ENCODE results near the gene MZT2B.
"Not testable (repeated sequence)": the region's sequence is repeated elsewhere in the genome, so short reads cannot be mapped to it uniquely, and the experiment has no call there.

MZT2B gene

DNA sequence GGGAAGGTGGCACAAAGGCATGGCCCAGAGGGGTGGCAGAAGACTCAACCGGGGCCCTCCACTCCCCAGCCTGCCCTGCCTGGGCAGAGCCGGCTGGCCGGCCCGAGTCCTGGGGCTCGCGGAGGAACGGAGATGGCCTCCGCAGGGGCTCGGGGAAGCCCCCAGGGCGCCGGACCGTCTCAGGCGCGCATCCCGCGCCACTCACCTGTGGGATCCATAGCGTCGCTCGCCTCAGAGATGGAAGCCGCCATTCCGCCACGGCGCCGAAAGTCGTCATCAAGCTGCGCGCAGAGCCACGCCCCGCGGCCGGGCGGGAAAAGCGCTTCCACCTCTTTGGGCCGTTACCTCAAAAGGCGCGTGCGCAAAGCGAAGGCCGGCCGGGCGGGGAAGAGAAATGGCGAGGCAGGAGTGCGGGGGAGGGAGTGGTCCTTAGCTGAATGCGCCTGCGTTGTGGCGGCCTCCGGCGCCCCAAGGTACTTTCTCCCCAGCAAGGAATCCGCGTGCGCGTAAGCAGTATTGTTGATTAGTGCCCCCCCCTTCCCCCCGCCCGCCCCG lies 660 bp upstream of the MZT2B start, which contains the start of gene SMPD4:
Gene SMPD4, minus strand, starts transcription at position 278 of the 555 bp plus-strand sequence. CDS start 5,010 bp downstream, outside the sequence.
- in situ Hi-C loops (cut with HindIII; ENCODE audit: low sequenced_read_pairs): no loop called here
- DNase-seq (ENCODE audit: low read depth): peak; percentile 90
- TF ChIP-seq, protein P1, sequence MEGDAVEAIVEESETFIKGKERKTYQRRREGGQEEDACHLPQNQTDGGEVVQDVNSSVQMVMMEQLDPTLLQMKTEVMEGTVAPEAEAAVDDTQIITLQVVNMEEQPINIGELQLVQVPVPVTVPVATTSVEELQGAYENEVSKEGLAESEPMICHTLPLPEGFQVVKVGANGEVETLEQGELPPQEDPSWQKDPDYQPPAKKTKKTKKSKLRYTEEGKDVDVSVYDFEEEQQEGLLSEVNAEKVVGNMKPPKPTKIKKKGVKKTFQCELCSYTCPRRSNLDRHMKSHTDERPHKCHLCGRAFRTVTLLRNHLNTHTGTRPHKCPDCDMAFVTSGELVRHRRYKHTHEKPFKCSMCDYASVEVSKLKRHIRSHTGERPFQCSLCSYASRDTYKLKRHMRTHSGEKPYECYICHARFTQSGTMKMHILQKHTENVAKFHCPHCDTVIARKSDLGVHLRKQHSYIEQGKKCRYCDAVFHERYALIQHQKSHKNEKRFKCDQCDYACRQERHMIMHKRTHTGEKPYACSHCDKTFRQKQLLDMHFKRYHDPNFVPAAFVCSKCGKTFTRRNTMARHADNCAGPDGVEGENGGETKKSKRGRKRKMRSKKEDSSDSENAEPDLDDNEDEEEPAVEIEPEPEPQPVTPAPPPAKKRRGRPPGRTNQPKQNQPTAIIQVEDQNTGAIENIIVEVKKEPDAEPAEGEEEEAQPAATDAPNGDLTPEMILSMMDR (IDR thresholded peaks at IDR 0.05; ENCODE audit: low read depth, low read length, missing control alignments): no peak
- peak within 1 kb of the TSS; percentile 92 for H3K4me3 ChIP-seq (ENCODE audit: low read depth, low read length)

DNA sequence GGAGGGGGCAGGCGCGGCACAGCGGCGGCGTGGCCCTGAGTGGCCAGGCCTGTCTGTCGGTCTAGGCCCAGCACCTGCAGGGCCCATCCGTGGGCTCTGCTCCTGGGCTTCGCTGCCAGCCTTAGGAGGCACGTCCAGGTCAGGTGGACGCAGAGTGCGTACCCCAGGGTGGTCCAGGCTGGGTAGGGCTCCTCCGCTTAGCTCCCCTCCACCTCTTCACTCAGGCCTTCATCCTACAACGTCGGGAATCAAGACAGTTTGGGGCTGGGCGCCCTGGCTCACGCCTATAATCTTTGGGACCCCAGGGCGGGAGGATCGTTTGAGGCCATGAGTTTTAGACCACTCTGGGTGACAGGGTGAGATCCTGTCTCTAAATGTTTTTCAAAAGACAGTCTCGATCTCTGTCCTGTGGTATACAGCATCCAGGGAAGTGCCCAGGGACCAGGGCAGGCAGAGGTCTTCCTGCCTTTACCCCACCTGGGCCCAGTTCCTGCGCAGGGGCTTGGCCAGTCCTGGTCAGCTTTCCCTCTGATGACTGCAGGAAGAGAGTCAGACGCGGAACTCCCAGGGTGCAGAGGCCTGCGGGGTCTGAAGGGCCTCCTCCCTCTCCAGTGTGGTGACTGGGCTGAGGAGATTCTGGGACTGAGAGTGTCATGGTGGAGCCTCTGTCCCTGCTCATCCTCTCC lies 907 bp downstream of the MZT2B start:
- H3K4me3 ChIP-seq (ENCODE audit: low read depth, low read length): peak overlapping the region; percentile 92
- DNase-seq (ENCODE audit: low read depth); in situ Hi-C loops (cut with HindIII; ENCODE audit: low sequenced_read_pairs): not testable (repeated sequence)

DNA sequence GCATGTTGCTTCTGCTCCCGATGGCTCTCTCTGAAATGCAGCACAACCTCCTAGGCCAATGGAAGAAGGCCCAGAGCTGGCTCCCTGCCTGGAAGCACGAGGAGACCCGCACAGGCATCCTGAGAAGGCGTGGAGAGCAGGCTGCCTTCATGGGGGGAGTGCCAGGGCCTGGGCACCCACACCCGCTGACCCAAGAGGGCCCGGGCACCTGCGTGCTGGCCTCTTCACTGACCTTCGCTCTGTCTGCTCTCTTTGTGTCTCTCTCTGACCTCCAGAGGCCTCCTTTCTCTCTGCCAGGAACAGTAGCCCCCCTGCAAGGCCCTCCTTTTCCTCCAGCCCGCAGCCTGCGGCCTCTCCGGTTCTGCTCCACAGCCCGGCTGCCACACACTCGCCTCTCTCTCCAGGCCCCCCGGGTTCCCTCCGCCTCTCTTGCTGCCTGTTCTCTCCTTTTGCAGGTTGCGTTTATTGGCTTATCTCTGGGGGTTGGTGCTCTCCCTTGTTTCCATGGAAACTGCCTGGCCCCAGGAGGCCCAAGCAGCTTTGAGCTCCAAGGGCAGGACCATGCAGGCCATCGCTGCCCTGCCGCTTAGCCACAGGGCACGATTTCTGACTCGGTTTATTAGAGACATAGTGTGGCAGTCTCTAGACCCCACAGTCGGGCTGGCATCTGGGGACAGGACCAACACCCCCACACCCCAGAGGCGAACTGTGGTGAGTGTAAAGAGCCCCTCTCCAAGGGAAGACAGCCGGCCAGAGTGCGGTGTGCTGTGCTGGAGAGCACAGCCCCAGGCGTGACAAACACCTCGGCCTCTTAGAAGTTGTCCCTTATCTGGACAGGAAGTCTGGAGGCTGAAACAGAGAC lies 1.7 kb downstream of the MZT2B start:
- peak overlapping the region; percentile 92 for H3K4me3 ChIP-seq (ENCODE audit: low read depth, low read length)
- TF ChIP-seq, protein P1 (IDR thresholded peaks at IDR 0.05; ENCODE audit: low read depth, low read length, missing control alignments): no peak
- in situ Hi-C loops (cut with HindIII; ENCODE audit: low sequenced_read_pairs): no loop called here
- peak; percentile 22 for DNase-seq (ENCODE audit: low read depth)

DNA sequence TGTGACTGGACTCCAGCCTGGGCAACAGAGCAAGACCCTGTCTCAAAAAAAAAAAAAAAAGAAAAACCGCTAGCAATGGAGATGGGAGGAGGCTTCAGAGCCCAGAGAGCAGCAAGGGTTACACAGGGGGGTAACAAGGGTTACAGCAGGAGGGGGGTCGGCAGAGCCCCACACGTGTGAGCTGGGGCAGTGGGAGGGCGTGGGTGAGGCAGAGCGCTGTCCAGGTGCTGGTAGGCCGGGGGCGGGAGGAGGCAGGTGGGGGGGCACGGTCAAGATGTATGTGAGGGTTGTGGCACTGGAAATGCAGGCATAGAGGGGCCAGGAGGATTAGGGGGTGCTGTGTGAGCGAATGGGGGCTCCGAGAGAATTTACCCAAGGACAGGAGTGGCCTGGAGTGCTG lies 3.4 kb downstream of the MZT2B start:
- TF ChIP-seq, protein P1 (IDR thresholded peaks at IDR 0.05; ENCODE audit: low read depth, low read length, missing control alignments): no peak
- no peak for DNase-seq (ENCODE audit: low read depth)
- in situ Hi-C loops (cut with HindIII; ENCODE audit: low sequenced_read_pairs): no loop called here
- H3K4me3 ChIP-seq (ENCODE audit: low read depth, low read length): no peak overlapping the region

DNA sequence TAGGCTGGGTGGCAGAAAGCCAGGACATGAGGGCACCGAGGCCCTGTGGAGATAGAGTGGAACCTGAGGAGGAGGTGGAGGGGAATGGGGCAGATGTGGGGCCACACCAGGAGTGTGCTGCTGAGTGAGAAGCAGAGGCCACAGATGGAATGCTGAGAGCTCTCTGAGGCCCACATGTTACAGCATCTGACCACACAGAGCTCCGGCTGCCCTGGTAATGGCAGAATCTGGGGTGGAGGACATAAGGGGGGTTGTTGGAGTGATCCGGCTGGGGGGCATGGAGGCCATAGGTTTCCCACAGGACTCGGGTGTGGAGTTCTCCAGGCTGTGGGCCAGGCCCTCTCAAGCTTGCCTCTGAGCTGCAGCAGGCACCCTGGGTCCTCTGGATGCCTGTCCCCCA lies 3.8 kb downstream of the MZT2B start:
- DNase-seq (ENCODE audit: low read depth): no peak
- in situ Hi-C loops (cut with HindIII; ENCODE audit: low sequenced_read_pairs): no loop called here
- TF ChIP-seq, protein P1 (IDR thresholded peaks at IDR 0.05; ENCODE audit: low read depth, low read length, missing control alignments): no peak
- H3K4me3 ChIP-seq (ENCODE audit: low read depth, low read length): no peak overlapping the region

DNA sequence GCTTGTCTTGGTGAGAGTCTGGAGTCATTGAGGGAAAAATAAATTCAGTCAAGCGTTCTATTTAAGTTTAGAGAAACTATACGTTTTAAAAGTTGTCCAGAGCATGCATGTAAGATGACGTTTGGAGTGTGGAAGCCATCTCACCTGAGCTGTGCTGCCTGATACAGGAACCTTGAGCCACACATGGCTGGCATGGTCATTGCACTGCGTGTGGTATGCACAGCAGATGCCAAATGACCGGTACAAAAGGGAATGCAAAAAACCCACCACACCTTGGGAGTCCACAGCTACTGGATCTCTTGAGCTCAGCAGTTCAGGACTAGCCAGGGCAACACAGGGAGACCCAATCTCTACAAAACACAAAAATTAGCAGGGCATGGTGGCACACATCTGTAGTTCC lies 4.3 kb downstream of the MZT2B start:
- TF ChIP-seq, protein P1 (IDR thresholded peaks at IDR 0.05; ENCODE audit: low read depth, low read length, missing control alignments): no peak
- H3K4me3 ChIP-seq (ENCODE audit: low read depth, low read length): no peak overlapping the region
- no peak for DNase-seq (ENCODE audit: low read depth)
- in situ Hi-C loops (cut with HindIII; ENCODE audit: low sequenced_read_pairs): no loop called here
